NCI-H1092 treated with DMSO at 0.1 percent for 48 hours (cell line): ENCODE data around the gene PHYH.
"Not testable (repeated sequence)": the region's sequence is repeated elsewhere in the genome, so short reads cannot be mapped to it uniquely, and the experiment has no call there.

ENCODE experiments used
- DNase-seq: peaks from one replicate; lab custom pipeline; 2025; lab: John Stamatoyannopoulos, UW

PHYH gene

DNA sequence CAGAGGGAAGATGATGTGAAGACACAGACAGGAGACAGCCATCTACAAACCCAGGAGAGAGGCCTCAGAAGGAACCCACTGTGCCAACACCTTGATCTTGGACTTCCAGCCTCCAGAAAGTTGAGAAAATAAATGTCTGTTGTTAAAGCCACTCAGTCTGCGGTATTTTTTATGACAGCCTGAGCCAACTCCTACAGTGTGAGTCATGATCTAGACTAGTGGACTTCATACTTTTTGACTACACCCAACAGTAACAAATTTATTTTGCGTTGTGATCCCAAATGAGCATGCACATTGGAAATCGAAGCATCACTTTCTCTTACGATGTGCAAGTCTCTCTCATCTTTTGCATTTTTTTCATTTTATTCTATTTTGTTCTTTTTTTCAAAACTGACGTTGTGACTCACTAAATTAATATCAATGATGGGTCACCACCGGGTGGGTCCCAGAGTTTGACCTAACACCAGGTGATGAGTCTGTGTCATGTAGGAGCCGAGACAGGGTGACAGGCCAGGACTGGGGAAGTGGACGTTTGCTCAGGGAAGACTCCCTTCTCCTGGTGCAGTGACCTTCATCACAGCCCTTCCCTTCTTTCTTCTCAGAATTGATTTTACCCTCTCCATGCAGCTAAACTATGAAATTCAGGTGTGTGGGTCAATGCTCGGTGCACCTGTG is 28.9 kb downstream of the PHYH start:
- DNase-seq, result no peak

DNA sequence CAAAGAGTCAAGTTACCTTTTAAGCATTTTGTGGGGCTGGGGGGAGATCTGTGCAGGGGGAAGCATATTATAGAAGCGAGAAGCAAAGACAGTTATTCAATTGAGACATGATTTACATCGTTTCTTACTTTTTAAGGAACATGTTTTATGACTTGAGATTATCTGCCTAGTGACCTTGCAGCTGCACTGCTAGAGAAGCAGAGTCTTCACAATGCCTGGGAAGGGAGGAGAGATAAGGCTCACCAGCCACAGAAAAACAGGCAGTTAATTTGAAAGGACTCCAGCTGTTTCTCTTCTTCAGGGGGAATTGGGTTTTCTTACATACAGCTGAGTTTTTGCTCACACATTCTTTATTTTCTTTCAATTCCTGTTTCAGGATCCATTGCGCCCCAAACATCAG is 31.0 kb downstream of the PHYH start:
- DNase-seq, result no peak

DNA sequence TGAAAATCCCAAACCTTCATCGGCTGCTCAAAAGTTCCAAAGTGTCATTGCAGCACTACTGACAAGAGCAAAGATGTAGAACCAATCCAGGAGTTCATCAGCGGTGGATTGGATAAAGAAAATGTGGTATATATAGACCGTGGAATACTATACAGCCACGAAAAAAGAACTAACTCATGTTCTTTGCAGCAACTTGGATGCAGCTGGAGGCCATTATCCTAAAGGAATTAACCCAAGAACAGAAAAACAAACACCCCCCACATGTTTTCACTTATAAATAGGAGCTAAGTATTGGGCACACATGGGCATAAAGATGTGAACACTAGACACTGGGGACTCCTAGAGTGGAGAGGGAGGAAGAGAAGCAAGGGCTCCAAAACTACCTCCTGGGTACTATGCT is 31.6 kb downstream of the PHYH start:
- DNase-seq, result no peak

DNA sequence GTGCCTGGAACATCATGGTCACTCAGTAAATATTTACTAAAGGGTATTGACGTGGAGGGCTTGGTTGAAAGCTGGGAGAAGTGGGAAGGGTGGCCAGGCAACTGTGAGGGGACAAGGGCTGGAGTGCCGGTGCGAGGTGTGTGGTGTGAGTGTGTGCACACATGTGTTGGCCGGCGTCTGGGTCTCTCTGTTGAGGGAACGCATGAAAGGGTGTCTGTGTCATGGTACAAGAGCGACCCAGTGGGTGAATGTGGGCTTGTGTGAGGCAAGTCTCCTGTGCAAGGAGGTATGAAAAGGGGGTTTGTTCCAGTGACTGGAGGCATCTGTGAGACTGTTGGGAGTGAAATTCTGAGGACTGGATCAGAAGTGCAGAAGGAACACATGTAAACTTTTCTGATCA is 36.3 kb downstream of the PHYH start:
- DNase-seq, result no peak

DNA sequence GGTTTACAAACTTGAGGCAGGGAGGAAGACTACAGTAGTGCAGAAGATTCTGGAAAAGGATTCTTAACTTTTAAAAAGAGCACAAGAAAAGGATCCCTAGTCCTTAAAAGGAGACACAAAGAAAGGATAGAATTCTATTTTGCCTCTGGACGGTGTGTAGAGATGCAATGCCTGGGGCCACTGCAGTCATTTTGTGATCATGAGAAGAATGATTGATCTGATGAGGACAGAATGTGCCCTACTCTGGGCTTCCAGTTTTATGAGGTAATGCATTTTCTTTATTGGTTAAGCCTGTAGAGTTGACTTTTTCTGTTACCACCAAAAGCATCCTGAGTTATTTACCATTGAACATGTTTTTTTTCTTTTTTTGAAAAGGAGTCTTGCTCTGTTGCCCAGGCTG is 37.4 kb downstream of the PHYH start:
- no peak for DNase-seq

DNA sequence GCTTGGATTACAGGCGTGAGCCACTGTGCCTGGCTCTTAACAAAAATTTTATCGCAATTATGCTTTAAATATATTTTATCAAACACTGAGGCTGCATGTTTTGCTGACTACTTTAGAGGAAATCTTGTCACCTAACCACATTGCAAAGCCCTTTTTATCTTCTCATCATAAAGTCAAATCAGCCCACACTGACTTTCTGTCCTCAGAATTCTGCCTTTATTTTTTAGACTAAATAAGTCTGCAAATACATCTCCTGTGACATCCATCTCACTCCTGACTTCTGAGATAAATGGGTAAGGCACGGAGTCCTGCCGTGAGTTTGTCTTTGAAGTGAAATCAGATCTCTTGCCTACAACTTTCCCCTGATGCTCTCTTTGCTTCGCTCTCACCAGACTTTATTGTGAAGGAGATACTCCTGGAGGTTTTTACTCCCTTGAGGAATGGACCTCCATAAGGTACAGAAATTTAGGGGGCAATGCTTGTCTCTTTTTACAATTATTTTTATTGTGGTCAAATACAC is 42.2 kb downstream of the PHYH start:
- no peak for DNase-seq

DNA sequence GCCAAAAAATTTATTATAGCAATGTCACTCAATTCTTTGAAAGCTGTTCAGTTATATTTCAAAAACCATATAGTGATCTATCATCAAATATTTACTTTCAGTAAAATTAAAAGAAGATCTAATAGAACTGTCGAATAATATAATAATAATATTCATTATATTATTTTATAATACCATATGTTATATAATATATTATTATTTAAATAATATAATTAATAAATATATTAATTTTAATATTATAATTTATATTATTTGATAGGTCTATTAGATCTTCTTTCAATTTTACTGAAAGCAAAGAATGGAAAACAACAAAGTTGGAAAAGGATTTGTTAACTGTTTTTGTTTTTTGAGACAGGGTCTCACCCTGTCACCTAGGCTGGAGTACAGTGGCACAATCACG is 43.2 kb downstream of the PHYH start:
- DNase-seq, result no peak

DNA sequence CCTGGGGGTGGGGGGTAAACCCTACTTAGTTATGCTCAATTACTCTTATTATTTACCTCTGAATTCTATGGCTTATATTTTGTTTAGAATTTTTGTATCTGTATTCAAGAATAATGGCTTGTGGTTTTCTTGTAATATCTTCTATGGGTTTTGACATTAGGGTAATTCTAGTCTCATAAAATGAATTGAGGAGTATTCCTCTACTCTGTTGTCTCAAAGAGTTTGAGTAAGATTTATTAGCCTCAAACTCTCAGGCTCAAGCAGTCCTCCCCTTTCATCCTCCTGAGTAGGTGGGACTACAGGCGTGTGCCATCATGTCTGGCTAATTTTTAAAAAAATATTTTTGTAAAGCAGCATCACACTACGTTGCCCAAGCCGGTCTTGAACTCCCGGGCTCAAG is 46.1 kb downstream of the PHYH start:
- no peak for DNase-seq

DNA sequence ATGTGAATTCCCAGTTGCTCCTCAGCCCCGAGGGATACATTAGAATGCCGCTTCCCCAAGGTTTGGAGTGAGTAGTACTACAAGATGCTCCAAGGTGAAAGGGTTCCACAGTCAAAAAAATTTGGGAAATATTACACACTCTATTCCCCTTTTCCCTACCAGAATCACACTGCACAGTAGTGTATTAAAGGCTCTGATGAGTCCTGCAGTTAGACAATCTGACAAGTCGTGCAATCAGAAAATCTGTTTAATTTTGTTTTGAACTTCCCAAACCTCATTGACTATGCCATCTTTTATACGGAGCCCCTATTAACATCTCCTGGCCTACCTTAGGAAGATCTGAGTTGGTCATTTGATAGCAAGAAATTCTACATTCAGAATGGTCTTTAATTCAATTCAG is 52.1 kb downstream of the PHYH start:
- no peak for DNase-seq

DNA sequence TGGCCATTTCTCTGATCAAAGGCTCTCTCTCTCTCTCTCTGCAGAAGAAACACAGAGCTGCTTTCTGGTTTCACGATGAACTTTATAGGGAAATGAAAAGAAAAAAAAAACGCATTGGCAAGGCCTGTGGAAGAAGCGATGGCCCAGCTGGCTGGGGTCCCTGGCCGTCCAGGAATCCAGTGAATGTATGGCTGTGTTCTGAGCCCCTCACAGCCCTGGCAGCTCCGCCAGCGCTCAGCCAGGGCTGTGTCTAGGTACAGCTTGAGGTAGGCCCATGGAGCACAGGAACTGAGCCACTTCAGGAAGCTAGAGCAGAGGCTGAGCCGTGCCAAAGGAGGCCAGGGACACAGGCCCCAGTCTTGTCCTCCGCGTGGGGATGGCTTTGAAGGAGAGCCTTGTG is 52.6 kb downstream of the PHYH start:
- no peak for DNase-seq

DNA sequence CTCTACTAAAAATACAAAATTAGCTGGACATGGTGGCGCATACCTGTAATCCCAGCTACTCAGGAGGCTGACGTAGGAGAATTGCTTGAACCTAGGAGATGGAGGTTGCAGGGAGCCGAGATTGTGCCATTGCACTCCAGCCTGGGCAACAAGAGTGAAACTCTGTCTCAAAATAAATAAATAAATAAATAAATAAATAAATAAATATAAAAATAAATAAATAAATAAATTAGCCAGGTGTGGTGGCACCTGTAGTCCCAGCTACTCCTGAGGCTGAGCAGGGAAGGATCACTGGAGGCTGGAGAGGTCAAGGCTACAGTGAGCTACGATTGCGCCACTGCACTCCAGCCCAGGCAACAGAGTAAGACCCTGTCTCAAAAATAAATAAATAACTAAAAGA is 57.6 kb downstream of the PHYH start:
- DNase-seq, result not testable (repeated sequence)

DNA sequence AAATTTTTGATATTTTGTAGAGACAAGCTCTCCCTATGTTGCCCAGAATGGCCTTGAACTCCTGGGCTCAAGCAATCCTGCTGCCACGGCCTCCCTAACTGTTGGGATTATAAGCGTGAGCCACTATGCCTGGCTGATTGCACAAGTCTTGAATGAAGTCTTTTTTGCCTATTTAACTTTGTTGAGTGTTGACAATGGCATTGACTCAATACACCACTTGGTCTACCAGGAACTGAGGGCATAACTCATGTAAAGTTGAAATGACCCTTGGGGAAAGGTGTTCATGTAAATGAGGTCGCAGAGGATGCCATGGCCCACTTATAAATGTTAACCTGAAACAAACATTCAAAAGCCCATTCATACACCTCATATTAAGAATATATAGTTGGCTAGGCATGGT is 58.3 kb downstream of the PHYH start:
- DNase-seq, result no peak

DNA sequence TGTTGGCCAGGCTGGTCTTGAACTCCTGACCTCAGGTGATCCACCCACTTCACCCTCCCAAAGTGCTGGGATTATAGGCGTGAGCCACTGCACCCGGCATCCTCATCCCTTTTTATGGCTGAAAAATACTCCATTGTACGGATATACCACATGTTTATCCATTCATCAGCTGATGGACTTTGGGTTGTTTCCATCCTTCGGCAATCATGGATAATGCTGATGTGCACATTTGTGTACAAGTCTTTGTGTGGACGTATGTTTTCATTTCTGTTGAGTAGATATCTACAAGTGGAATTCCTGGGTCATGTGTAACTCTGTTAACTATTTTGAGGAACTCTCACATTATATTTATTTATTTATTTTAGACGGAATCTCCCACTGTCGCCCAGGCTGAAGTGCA is 59.9 kb downstream of the PHYH start:
- DNase-seq, result no peak

DNA sequence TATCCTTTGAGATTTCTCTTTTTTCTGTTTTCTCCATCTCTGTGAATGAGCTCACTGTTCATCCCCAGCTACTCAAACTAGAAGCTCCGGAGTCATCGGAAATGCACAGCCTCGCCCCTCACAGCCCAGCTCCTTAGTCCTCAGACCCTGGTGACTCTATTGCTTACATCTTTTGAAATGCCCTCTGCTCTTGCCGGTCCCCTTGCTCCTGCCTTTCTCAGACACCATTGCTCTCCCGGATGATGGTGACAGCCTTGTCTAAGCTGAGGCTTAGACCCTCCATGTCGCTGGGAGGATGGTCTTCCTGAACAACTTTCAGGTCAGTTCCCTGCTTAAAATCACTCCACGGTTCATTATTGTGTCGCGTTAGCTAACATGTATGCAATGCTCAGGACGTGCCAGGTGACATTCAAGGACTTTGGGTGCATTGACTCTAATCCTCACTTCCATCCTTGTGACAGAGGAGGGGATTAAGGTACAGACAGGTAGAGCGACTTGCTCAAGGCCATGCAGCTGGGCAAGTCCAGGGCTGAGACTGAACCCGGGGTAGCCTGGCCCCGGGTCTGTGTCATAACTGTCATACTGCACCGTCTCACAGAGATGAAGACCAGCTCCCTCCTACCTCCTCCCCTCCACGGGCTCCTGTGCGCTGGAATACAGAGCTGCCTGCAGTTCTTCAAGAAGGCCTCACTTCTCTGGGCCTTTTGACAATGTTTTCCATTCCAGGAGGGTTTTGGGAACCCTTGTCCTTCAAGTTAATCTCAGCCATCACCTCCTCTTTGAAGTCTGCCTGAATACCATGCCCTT is 61.4 kb downstream of the PHYH start:
- no peak for DNase-seq

DNA sequence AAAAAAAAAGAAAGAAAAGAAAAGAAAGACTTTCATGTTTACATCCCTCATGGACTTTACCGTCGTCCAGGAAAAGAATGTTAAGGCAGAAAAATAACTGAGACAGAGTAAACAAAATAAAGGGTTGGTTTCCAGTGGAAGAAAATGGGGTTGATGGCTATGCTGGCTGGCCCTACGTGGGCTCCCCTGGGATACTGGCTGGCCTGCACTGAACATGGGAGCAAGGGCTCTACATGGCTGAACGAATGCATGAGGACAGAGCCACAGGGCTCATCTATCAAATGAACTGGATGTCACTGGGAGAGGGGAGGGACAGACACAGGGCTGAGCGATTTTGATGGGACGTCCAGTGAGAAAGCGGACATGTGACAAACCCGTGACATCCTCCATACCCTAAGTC is 63.2 kb downstream of the PHYH start:
- DNase-seq, result no peak

DNA sequence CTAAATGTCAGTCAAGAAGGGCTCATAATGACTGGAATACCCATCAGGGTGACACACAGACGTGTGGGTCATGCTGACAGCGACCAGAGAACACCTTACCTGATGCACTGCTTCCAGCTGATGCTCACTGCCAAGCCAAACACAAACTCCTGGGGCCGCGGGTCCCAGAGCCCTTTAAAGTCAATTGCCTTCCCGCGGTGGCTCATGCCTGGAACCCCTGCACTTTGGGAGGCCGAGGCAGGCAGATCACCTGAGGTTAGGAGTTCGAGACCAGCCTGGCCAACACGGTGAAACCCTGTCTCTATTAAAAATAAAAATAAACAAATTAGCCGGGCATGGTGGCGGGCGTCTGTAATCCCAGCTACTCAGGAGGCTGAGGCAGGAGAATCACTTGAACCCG is 65.1 kb downstream of the PHYH start:
- DNase-seq, result not testable (repeated sequence)

DNA sequence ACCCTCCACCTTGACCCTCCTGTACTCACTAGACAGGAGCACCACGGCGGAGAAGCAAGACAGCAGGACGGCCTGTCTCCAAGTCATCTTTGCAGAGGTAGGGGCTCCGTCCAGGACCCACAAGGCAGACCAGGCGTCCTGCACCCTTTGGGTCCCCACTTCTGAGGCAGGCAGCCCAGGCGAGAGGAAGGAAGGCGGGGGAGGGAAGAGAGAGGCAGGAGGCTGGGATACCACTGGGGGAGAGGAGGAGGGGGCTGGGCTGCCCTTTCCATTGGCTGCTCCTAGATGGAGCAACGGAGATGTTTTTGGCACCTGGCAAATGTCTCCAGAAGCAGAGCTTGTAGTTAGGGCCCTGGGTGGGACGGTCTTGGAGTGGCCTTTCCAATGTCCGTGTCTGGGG is 65.7 kb downstream of the PHYH start, which contains the start of gene UCMA:
Gene UCMA (minus strand): TSS at position 203 of the 400 bp plus-strand sequence. CDS start 116 bp downstream, at position 87.
- DNase-seq, result no peak

DNA sequence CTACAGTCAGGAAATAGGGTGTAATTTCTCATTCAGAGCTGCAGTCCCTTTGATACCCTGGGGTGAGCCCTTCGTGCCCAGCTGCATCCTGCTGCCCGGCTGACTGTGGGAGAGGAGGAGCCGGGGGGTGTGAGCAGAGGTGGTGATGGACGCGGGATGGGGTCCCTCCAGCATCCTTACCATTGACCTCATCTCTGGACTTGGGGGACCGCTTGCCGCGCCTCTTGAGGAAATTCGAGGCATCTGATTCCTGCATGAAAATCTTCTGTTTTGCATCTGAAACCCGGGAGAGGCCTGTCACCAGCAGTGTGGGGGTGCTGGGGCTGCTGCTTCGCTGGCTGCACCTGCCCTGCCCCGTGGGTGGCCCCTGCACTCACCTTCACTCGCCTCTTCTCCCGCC is 66.5 kb downstream of the PHYH start:
- no peak for DNase-seq

DNA sequence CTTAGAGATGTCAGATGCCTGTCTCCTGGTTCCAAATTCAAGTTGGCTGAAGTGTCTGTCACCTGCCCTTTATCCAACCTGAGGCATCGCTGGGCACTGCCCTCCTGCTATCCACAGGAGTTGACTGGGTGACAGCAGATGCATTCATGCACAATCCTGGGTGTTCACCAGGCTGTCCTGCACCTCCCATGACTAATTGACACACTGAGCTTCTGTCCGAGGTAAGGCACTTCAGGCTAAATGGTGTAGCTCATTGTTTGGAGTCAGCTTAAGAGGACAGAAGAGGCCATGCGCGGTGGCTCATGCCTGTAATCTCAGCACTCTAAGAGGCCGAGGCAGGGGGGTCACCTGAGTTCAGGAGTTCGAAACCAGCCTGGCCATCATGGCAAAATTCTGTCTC is 68.1 kb downstream of the PHYH start:
- DNase-seq, result no peak

DNA sequence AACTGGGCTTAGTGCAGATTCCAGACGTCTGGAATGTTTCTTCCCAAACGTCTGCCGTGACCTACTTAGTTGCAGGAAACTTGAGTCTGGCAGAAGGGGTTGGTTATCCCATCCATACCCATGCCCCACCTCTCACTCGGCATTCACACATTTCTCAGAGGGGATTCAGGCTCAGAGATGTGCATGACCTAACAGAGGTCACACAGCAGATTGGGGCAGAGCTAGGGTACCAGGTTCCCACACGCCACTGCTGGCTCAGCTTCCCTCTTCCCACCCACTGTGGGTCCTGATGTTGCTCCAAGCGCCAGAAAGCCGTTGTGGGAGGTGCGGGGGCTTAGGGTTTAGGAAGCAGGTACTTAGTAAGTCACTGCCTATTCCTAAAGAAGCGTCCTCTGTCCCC is 68.7 kb downstream of the PHYH start:
- DNase-seq, result no peak
